Measurements from ENCODE around the gene TTYH2. TPM values are rescaled to one million over a fixed set of nuclear protein-coding genes. Genes with fewer than 3 reads are reported as not detected.

The TTYH2 gene
- polyA plus RNA-seq, 1 of the 3 experiments (the other 2 are of a cell fraction), result 16.1 TPM

GRCh38 chr17:74192950-74193781 is 20.2 kb upstream of the TTYH2 start:
- peaks cover 0 to 13% of the 10 kb centered on the region in 2 experiments; a peak in 1 of 4 replicates for H3K4me1 ChIP-seq (ENCODE audit: control insufficient read depth in 1 of 2, insufficient read depth in 2 of 2, low read depth in 1 of 2, low read length in 1 of 2)
- DNase-seq, result no peak
- H4K20me1 ChIP-seq (ENCODE audit: insufficient read depth), result no peaks in the 10 kb centered on the region
- no peaks in the 10 kb centered on the region for H3K36me3 ChIP-seq (replicated peaks in 1 of 2; ENCODE audit: control insufficient read depth in 1 of 2, insufficient read depth in 2 of 2, low read length in 1 of 2)
- no peak overlapping the region for H2AFZ ChIP-seq (ENCODE audit: low read depth)
- H3K4me3 ChIP-seq (ENCODE audit: low read depth in 2 of 2, low read length in 1 of 2), result no peak overlapping the region
- ChIA-PET POLR2A (no interaction called here), CTCF (interaction anchor here (1.1 to 18.5 kb wide), 6 partner anchors 8 to 196 kb away, joined by 3 to 284 read pairs (median 5); partner anchors contain the start of gene RPL38)
- no peak overlapping the region for H3K4me2 ChIP-seq
- no peak overlapping the region for H3K9ac ChIP-seq
- 44% methylated on average over 12 of the region's 12 CpGs for WGBS (ENCODE audit: low lambda C conversion rate)
- H3K27ac ChIP-seq (ENCODE audit: low read depth in 2 of 2, low read length in 1 of 2), result no peak overlapping the region
- no peaks in the 10 kb centered on the region for H3K79me2 ChIP-seq (ENCODE audit: insufficient read depth)
- TF ChIP-seq RAD21 (IDR thresholded peaks at IDR 0.05; ENCODE audit: low read length) (no peak), SMC3 (IDR thresholded peaks at IDR 0.05; ENCODE audit: low read depth, low read length) (no peak), FOXJ3 (CRISPR knock-in tag; IDR thresholded peaks at IDR 0.05) (no peak)
- H3F3A ChIP-seq (replicated peaks; ENCODE audit: insufficient read depth), result no peaks in the 10 kb centered on the region
- peaks cover 34% of the 10 kb centered on the region for H3K27me3 ChIP-seq (ENCODE audit: insufficient read depth)
- no peaks in the 10 kb centered on the region for H3K9me2 ChIP-seq
- no peaks in the 10 kb centered on the region for H3K9me3 ChIP-seq

- H3K9ac ChIP-seq, result no peak overlapping the region
- TF ChIP-seq USF2 (IDR thresholded peaks at IDR 0.05; ENCODE audit: borderline replicate concordance, low read depth, low read length) (no peak), CTCF (IDR thresholded peaks at IDR 0.05) (no peak), EZH2phosphoT487 (IDR thresholded peaks at IDR 0.05; ENCODE audit: borderline replicate concordance, low read depth) (no peak), ZBTB33 (IDR thresholded peaks at IDR 0.05; ENCODE audit: borderline replicate concordance, low read depth) (no peak), RCOR1 (IDR thresholded peaks at IDR 0.05; ENCODE audit: low read length) (no peak), MEF2A (IDR thresholded peaks at IDR 0.05; ENCODE audit: borderline replicate concordance, low read depth) (no peak), ELF1 (IDR thresholded peaks at IDR 0.05) (no peak), USF1 (IDR thresholded peaks at IDR 0.05; ENCODE audit: borderline replicate concordance, low read depth) (no peak), MXI1 (IDR thresholded peaks at IDR 0.05; ENCODE audit: low read depth, low read length) (no peak), MAX (IDR thresholded peaks at IDR 0.05; ENCODE audit: low read depth) (no peak), RXRA (IDR thresholded peaks at IDR 0.05; ENCODE audit: borderline replicate concordance, low read depth) (no peak), RFX5 (IDR thresholded peaks at IDR 0.05; ENCODE audit: low read length) (no peak), TEAD4 (IDR thresholded peaks at IDR 0.05; ENCODE audit: borderline replicate concordance, insufficient read depth) (no peak), SMC3 (IDR thresholded peaks at IDR 0.05; ENCODE audit: low read depth, low read length) (no peak), FOXM1 (IDR thresholded peaks at IDR 0.05; ENCODE audit: low read depth) (no peak), POLR2AphosphoS5 (IDR thresholded peaks at IDR 0.05; ENCODE audit: low read depth, low read length) (no peak)
- H3K79me2 ChIP-seq (ENCODE audit: insufficient read depth), result no peaks in the 10 kb centered on the region
- H3K27ac ChIP-seq (ENCODE audit: low read depth in 2 of 2, low read length in 1 of 2), result no peak overlapping the region
- CTCF ChIA-PET, result interaction anchor here (0.8 to 1.4 kb wide), 3 partner anchors 8 to 105 kb away, joined by 3 to 5 read pairs (median 5); partner anchors contain the start of gene RPL38
- no peak overlapping the region for H3K4me3 ChIP-seq (ENCODE audit: low read depth in 2 of 2, low read length in 1 of 2)
- H3K36me3 ChIP-seq (replicated peaks in 1 of 2; ENCODE audit: control insufficient read depth in 1 of 2, insufficient read depth in 2 of 2, low read length in 1 of 2), result no peaks in the 10 kb centered on the region
- no peaks in the 10 kb centered on the region for H4K20me1 ChIP-seq (ENCODE audit: insufficient read depth)
- 31% methylated on average over 9 of the region's 9 CpGs for WGBS (ENCODE audit: low lambda C conversion rate)
- H3F3A ChIP-seq (replicated peaks; ENCODE audit: insufficient read depth), result no peaks in the 10 kb centered on the region
- H3K27me3 ChIP-seq (ENCODE audit: insufficient read depth), result peaks cover 34% of the 10 kb centered on the region
- H3K4me2 ChIP-seq, result no peak overlapping the region
- no peak overlapping the region for H2AFZ ChIP-seq (ENCODE audit: low read depth)
- DNase-seq, result no peak
- POLR2A ChIA-PET, result no interaction called here
- H3K4me1 ChIP-seq (ENCODE audit: control insufficient read depth in 1 of 2, insufficient read depth in 2 of 2, low read depth in 1 of 2, low read length in 1 of 2), result peaks cover 0 to 13% of the 10 kb centered on the region in 2 experiments; a peak in 1 of 4 replicates
- no peaks in the 10 kb centered on the region for H3K9me2 ChIP-seq
- H3K9me3 ChIP-seq, result no peaks in the 10 kb centered on the region
Observed at GRCh38 chr17:74194682-74195081, 18.7 kb upstream of the TTYH2 start.

All from SK-N-SH (cell line).